ENCODE results near the gene RHD. TPM values are rescaled to one million over a fixed set of nuclear protein-coding genes. Genes with fewer than 3 reads are reported as not detected.

RHD gene
- total and polyA plus RNA-seq, 2 experiments from 2014 or later: 0.19 TPM; not detected in 1

DNA sequence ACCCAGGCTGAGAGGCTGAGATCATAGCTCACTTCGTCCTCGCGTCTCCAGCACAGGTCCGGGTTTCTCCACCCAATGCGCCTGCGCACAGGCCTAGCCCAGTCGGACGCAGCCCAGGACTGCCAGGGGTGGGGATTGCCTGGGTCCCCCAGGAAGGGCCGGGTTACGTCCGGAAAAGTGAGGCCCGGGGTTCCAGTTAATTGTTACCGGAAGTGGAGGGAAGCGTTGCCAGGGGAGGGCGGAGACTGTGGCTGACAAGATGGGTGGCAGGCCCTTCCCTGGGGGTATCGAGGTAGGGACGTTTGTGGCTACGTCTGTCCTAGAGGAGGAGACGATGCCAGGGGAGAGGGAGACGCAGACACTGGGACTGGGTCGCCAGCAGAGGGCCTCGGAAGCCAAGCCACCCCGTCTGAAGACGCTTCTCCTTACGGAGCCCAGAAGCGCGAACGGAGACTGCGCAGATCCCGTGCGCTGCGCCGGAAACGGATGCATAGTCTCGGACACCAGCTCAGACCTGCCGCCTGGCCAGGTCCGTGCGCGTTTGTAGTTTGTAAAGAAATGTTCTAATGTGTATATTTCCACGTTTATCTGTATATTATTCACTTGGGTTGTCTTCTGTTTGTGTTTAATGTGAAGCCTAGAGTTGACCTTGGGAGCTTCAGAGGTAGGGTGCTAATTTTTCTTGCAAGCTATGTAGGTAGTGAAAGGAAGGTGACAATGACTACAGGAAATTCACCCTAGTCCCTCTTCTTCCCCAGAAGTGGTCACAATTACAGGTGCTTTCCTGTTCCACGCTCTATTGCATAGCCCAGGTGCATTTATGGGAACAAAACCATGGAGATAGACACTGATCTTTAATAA is 32.4 kb upstream of the RHD start:
- H3K27me3 ChIP-seq: no peaks in the 10 kb centered on the region
- H4K20me1 ChIP-seq (ENCODE audit: insufficient read depth, poor library complexity, severe bottlenecking): peaks cover 12% of the 10 kb centered on the region
- H3K36me3 ChIP-seq (replicated peaks; ENCODE audit: insufficient read depth, low read depth): peaks cover 3% of the 10 kb centered on the region
- H3K79me2 ChIP-seq: peaks cover 34% of the 10 kb centered on the region
- DNase-seq (ENCODE audit: low spot score): peak; percentile 96
- peak overlapping the region; percentile 17 for H3K4me3 ChIP-seq
- no peaks in the 10 kb centered on the region for H3K9me3 ChIP-seq (ENCODE audit: low read depth)
- peak overlapping the region; percentile 41 for H2AFZ ChIP-seq
- 1% methylated on average over 41 of the region's 41 CpGs for WGBS (ENCODE audit: low lambda C conversion rate, missing lambda C conversion rate)
- no peaks in the 10 kb centered on the region for H3K9me2 ChIP-seq (replicated peaks; ENCODE audit: insufficient read depth)
- H3K4me2 ChIP-seq: peak overlapping the region; percentile 74
- TF ChIP-seq EZH2 (IDR thresholded peaks at IDR 0.05; ENCODE audit: borderline replicate concordance): no peak
- TF ChIP-seq, protein P1, sequence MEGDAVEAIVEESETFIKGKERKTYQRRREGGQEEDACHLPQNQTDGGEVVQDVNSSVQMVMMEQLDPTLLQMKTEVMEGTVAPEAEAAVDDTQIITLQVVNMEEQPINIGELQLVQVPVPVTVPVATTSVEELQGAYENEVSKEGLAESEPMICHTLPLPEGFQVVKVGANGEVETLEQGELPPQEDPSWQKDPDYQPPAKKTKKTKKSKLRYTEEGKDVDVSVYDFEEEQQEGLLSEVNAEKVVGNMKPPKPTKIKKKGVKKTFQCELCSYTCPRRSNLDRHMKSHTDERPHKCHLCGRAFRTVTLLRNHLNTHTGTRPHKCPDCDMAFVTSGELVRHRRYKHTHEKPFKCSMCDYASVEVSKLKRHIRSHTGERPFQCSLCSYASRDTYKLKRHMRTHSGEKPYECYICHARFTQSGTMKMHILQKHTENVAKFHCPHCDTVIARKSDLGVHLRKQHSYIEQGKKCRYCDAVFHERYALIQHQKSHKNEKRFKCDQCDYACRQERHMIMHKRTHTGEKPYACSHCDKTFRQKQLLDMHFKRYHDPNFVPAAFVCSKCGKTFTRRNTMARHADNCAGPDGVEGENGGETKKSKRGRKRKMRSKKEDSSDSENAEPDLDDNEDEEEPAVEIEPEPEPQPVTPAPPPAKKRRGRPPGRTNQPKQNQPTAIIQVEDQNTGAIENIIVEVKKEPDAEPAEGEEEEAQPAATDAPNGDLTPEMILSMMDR (IDR thresholded peaks at IDR 0.05; ENCODE audit: poor library complexity): peak; percentile 66
- peaks cover 19% of the 10 kb centered on the region for H3K4me1 ChIP-seq (ENCODE audit: insufficient read depth)
- peak overlapping the region; percentile 83 for H3K27ac ChIP-seq

GRCh38 chr1:25243907-25244306 is 28.4 kb upstream of the RHD start:
- no peaks in the 10 kb centered on the region for H3K9me2 ChIP-seq (replicated peaks; ENCODE audit: insufficient read depth)
- H3K4me2 ChIP-seq: peak overlapping the region; percentile 80
- no peaks in the 10 kb centered on the region for H3K27me3 ChIP-seq
- H3K4me1 ChIP-seq (ENCODE audit: insufficient read depth): peaks cover 27% of the 10 kb centered on the region
- peaks cover 4% of the 10 kb centered on the region for H3K36me3 ChIP-seq (replicated peaks; ENCODE audit: insufficient read depth, low read depth)
- no peak overlapping the region for H3K4me3 ChIP-seq
- TF ChIP-seq EZH2phosphoT487 (IDR thresholded peaks at IDR 0.05; ENCODE audit: low read depth, severe bottlenecking, unreplicated experiment) (no peak), EZH2 (IDR thresholded peaks at IDR 0.05; ENCODE audit: borderline replicate concordance) (no peak)
- WGBS (ENCODE audit: low lambda C conversion rate, missing lambda C conversion rate): 56% methylated on average over 6 of the region's 6 CpGs
- H3K79me2 ChIP-seq: peaks cover 48% of the 10 kb centered on the region
- no peaks in the 10 kb centered on the region for H3K9me3 ChIP-seq (ENCODE audit: low read depth)
- H4K20me1 ChIP-seq (ENCODE audit: insufficient read depth, poor library complexity, severe bottlenecking): peaks cover 32% of the 10 kb centered on the region
- no peak overlapping the region for H2AFZ ChIP-seq
- no peak for DNase-seq (ENCODE audit: low spot score)
- H3K27ac ChIP-seq: no peak overlapping the region

GRCh38 chr1:25245393-25245792 is 26.9 kb upstream of the RHD start:
- no peak overlapping the region for H3K27ac ChIP-seq

More at GRCh38 chr1:25245393-25245792, 26.9 kb upstream of the RHD start:
- no peak overlapping the region for H2AFZ ChIP-seq
- TF ChIP-seq EZH2 (IDR thresholded peaks at IDR 0.05; ENCODE audit: borderline replicate concordance): no peak
- TF ChIP-seq EZH2phosphoT487 (IDR thresholded peaks at IDR 0.05; ENCODE audit: low read depth, severe bottlenecking, unreplicated experiment): no peak
- TF ChIP-seq, protein P1 (IDR thresholded peaks at IDR 0.05; ENCODE audit: poor library complexity): no peak
- DNase-seq (ENCODE audit: low spot score): no peak
- peaks cover 22% of the 10 kb centered on the region for H3K4me1 ChIP-seq (ENCODE audit: insufficient read depth)
- no peaks in the 10 kb centered on the region for H3K27me3 ChIP-seq
- peaks cover 32% of the 10 kb centered on the region for H4K20me1 ChIP-seq (ENCODE audit: insufficient read depth, poor library complexity, severe bottlenecking)
- H3K4me3 ChIP-seq: peak overlapping the region; percentile 87
- peaks cover 4% of the 10 kb centered on the region for H3K36me3 ChIP-seq (replicated peaks; ENCODE audit: insufficient read depth, low read depth)
- no peaks in the 10 kb centered on the region for H3K9me2 ChIP-seq (replicated peaks; ENCODE audit: insufficient read depth)
- H3K9me3 ChIP-seq (ENCODE audit: low read depth): no peaks in the 10 kb centered on the region
- WGBS (ENCODE audit: low lambda C conversion rate, missing lambda C conversion rate): 88% methylated on average over 5 of the region's 5 CpGs
- H3K79me2 ChIP-seq: peaks cover 48% of the 10 kb centered on the region
- H3K4me2 ChIP-seq: peak overlapping the region; percentile 80
